HG03469 (cell line): Measurements from ENCODE around the gene CPNE5.
"Not testable (repeated sequence)": the region's sequence is repeated elsewhere in the genome, so short reads cannot be mapped to it uniquely, and the experiment has no call there.

Source experiments
- ATAC-seq: cut with Tn5 transposase; IDR thresholded peaks from one replicate; pipeline ENCODE4 v1.9.1; 2021; ENCODE audit warnings: mild to moderate bottlenecking, moderate library complexity, moderate number of reproducible peaks; ENCODE audit not compliant: unreplicated experiment

The CPNE5 gene

GRCh38 chr6:36817847-36818246, 21.4 kb downstream of the CPNE5 start:
- no peak for ATAC-seq

GRCh38 chr6:36817176-36817817, 21.9 kb downstream of the CPNE5 start:
- no peak for ATAC-seq

GRCh38 chr6:36815962-36816735, 23.1 kb downstream of the CPNE5 start:
- no peak for ATAC-seq

- ATAC-seq = no peak
Measured at GRCh38 chr6:36814249-36814648, 25.0 kb downstream of the CPNE5 start.

GRCh38 chr6:36813526-36813925, 25.7 kb downstream of the CPNE5 start:
- ATAC-seq = no peak

- ATAC-seq = not testable (repeated sequence)
Measured at GRCh38 chr6:36813047-36813446, 26.2 kb downstream of the CPNE5 start.

- ATAC-seq = no peak
Measured at GRCh38 chr6:36809941-36810803, 29.1 kb downstream of the CPNE5 start.

GRCh38 chr6:36809156-36809555, 30.1 kb downstream of the CPNE5 start:
- no peak for ATAC-seq

- ATAC-seq = no peak
Measured at GRCh38 chr6:36808634-36809033, 30.6 kb downstream of the CPNE5 start.

GRCh38 chr6:36807750-36808149, 31.5 kb downstream of the CPNE5 start:
- no peak for ATAC-seq

GRCh38 chr6:36807143-36807542, 32.1 kb downstream of the CPNE5 start:
- no peak for ATAC-seq

- no peak for ATAC-seq
Measured at GRCh38 chr6:36805917-36806316, 33.3 kb downstream of the CPNE5 start.

GRCh38 chr6:36805096-36805797, 34.0 kb downstream of the CPNE5 start:
- ATAC-seq = no peak

- ATAC-seq = no peak
Measured at GRCh38 chr6:36804563-36804962, 34.7 kb downstream of the CPNE5 start.

- no peak for ATAC-seq
Measured at GRCh38 chr6:36803908-36804307, 35.3 kb downstream of the CPNE5 start.

- ATAC-seq = no peak
Measured at GRCh38 chr6:36803482-36803881, 35.8 kb downstream of the CPNE5 start.

GRCh38 chr6:36800223-36801076, 38.8 kb downstream of the CPNE5 start:
- ATAC-seq = no peak

- ATAC-seq = no peak
Measured at GRCh38 chr6:36798852-36799251, 40.4 kb downstream of the CPNE5 start.

GRCh38 chr6:36797653-36798052, 41.6 kb downstream of the CPNE5 start:
- ATAC-seq = no peak

- ATAC-seq = no peak
Measured at GRCh38 chr6:36797055-36797454, 42.2 kb downstream of the CPNE5 start.
